OCI-LY3 (cell line): ENCODE results near the gene ACAA1.
"Not testable (repeated sequence)": the region's sequence is repeated elsewhere in the genome, so short reads cannot be mapped to it uniquely, and the experiment has no call there.

Experiments used
- H2AFZ ChIP-seq: fragments of 200-600, 300-600 bp; shearing (Covaris generic); 2 replicates; pipeline ENCODE4 v1.6.0; 2014; ENCODE audit warnings: antibody characterized with exemption, low read depth, low read length
- H3K27ac ChIP-seq: fragments of 200-600, 300-600 bp; sonication (generic); 2 replicates; pipeline ENCODE4 v1.5.1; 2014; ENCODE audit warnings: mild to moderate bottlenecking, low read length, moderate library complexity, mixed read lengths
- H3K27me3 ChIP-seq: fragments of 200-600, 300-600 bp; sonication (generic); 2 replicates; pipeline ENCODE4 v1.6.1; 2014; ENCODE audit warnings: low read depth, low read length, mixed read lengths
- H3K36me3 ChIP-seq: fragments of 200-600, 300-600 bp; sonication (generic); replicated peaks from 2 replicates; pipeline ENCODE3; 2014; ENCODE audit warnings: low read depth, low read length, mixed read lengths
- H3K4me1 ChIP-seq: fragments of 300-600, 200-600 bp; sonication (generic); 2 replicates; pipeline ENCODE4 v1.6.1; 2014; ENCODE audit warnings: low read length, mixed read lengths
- H3K4me2 ChIP-seq: fragments of 200-600, 300-600 bp; sonication (generic); 2 replicates; pipeline ENCODE4 v1.6.1; 2014; ENCODE audit warnings: low read length, mixed read lengths
- H3K4me3 ChIP-seq: fragments of 300-600, 200-600 bp; sonication (generic); 2 replicates; pipeline ENCODE4 v1.5.1; 2014; ENCODE audit warnings: antibody characterized with exemption, mild to moderate bottlenecking, low read length, moderate library complexity
- H3K79me2 ChIP-seq: fragments of 300-600, 200-600 bp; shearing (Covaris generic); 2 replicates; pipeline ENCODE4 v1.6.1; 2014; ENCODE audit warnings: mild to moderate bottlenecking, low read length, mixed read lengths
- H3K9ac ChIP-seq: fragments of 300-600, 200-600 bp; shearing (Covaris generic); 2 replicates; pipeline ENCODE4 v1.6.0; 2014; ENCODE audit warnings: mild to moderate bottlenecking, low read length, moderate library complexity
- H3K9me3 ChIP-seq: fragments of 200-600, 300-600 bp; shearing (Covaris generic); 2 replicates; pipeline ENCODE4 v1.6.1; 2014; ENCODE audit warnings: low read length, mixed read lengths; ENCODE audit not compliant: insufficient read depth
- H4K20me1 ChIP-seq: fragments of 200-600, 300-600 bp; sonication (generic); 2 replicates; pipeline ENCODE4 v1.6.1; 2016; ENCODE audit warnings: low read length, mixed read lengths; ENCODE audit not compliant: insufficient read depth
- EZH2phosphoT487 ChIP-seq: fragments of 200-600 bp; shearing (Covaris generic); IDR thresholded peaks from 2 replicates; pipeline ENCODE4 v1.6.1; 2018; ENCODE audit warnings: antibody characterized with exemption, mixed run types, low read depth
- TF ChIP-seq, protein P1 (sequence below): fragments of 200-600, 300-600 bp; sonication (generic); IDR thresholded peaks from 2 replicates; pipeline ENCODE4 v1.5.1; 2014; ENCODE audit warnings: antibody characterized with exemption, low read length, low read depth

The ACAA1 gene

DNA sequence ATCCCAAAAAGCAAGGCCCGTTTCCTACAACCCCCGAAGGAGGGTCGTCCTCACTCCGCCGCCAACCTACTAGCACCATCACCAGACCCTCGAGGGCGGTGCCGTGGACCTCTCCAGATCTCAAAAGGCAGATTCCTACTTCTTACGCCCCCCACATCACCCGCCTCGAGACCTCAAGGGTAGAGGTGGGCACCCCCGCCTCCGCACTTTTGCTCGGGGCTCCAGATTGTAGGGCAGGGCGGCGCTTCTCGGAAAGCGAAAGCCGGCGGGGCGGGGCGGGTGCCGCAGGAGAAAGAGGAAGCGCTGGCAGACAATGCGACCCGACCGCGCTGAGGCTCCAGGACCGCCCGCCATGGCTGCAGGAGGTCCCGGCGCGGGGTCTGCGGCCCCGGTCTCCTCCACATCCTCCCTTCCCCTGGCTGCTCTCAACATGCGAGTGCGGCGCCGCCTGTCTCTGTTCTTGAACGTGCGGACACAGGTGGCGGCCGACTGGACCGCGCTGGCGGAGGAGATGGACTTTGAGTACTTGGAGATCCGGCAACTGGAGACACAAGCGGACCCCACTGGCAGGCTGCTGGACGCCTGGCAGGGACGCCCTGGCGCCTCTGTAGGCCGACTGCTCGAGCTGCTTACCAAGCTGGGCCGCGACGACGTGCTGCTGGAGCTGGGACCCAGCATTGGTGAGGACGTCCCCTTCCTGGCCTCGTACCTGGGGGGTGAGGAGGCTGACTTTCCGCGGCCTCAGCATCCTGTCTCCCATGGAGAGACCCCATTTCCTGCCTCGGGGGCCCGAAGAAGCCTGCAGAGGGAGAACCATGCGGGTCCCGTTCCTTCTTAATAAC lies 1.6 kb upstream of the ACAA1 start, which contains the start of gene MYD88:
Gene MYD88 (plus strand): TSS at position 313 of the 842 bp plus-strand sequence. CDS start 40 bp downstream, at position 353.
- no peaks in the 10 kb centered on the region for H3K9me3 ChIP-seq
- H4K20me1 ChIP-seq = peaks cover 8% of the 10 kb centered on the region; the same call in 1 of the 2 replicates
- TF ChIP-seq, protein P1, sequence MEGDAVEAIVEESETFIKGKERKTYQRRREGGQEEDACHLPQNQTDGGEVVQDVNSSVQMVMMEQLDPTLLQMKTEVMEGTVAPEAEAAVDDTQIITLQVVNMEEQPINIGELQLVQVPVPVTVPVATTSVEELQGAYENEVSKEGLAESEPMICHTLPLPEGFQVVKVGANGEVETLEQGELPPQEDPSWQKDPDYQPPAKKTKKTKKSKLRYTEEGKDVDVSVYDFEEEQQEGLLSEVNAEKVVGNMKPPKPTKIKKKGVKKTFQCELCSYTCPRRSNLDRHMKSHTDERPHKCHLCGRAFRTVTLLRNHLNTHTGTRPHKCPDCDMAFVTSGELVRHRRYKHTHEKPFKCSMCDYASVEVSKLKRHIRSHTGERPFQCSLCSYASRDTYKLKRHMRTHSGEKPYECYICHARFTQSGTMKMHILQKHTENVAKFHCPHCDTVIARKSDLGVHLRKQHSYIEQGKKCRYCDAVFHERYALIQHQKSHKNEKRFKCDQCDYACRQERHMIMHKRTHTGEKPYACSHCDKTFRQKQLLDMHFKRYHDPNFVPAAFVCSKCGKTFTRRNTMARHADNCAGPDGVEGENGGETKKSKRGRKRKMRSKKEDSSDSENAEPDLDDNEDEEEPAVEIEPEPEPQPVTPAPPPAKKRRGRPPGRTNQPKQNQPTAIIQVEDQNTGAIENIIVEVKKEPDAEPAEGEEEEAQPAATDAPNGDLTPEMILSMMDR = no peak
- TF ChIP-seq EZH2phosphoT487 = no peak
- peaks cover 38% of the 10 kb centered on the region for H3K36me3 ChIP-seq
- H3K79me2 ChIP-seq = peaks cover 54% of the 10 kb centered on the region
- H3K4me2 ChIP-seq = peak within 1 kb of the TSS; percentile 91
- H3K4me1 ChIP-seq = peaks cover 31% of the 10 kb centered on the region
- no peaks in the 10 kb centered on the region for H3K27me3 ChIP-seq
- peak within 1 kb of the TSS; percentile 72 for H3K27ac ChIP-seq
- peak within 1 kb of the TSS; percentile 94 for H3K9ac ChIP-seq
- H2AFZ ChIP-seq = peak within 1 kb of the TSS; percentile 75
- H3K4me3 ChIP-seq = peak within 1 kb of the TSS; percentile 87

DNA sequence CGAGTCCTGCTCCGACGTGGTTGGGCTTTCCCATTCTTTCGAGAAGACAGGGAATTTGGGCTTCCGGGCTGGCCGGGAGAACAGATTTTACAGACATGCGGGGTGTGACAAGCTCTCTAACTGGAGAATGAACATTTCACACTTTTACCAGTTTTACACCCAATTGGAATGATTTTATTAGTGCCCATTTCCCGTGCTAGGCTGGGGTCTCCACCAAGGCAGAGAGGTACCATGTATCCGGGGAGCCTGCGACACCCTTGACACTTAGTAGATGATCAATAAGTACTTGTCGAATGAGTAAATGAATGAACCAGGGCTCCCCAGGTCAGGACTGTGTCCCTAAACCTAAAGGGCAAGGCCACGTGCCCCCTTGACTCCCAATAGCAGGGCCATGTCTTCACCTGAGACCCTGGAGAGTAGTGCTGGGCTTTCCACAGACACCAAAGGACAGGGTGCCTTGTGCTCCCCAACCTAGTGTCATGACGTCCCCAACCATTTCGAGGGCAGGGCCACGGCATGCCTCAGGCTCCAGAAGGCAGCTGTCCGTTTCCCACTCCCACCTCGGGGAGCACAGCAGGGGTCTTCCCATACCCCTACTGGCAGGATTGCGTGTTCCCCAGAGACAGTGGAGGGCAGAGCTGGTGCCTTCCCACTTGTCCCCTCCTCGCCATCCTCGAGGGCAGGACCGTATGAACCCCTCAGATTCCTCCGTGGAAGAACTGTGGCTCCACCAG lies 855 bp upstream of the ACAA1 start:
- H3K9ac ChIP-seq = peak overlapping the region; percentile 94
- peak overlapping the region; percentile 72 for H3K27ac ChIP-seq
- peak overlapping the region; percentile 91 for H3K4me2 ChIP-seq
- peaks cover 8% of the 10 kb centered on the region; the same call in 1 of the 2 replicates for H4K20me1 ChIP-seq
- H3K9me3 ChIP-seq = no peaks in the 10 kb centered on the region
- H3K27me3 ChIP-seq = no peaks in the 10 kb centered on the region
- peak overlapping the region; percentile 87 for H3K4me3 ChIP-seq
- H3K4me1 ChIP-seq = peaks cover 25% of the 10 kb centered on the region
- peak overlapping the region; percentile 34; the same call in 1 of the 2 replicates for H2AFZ ChIP-seq
- H3K36me3 ChIP-seq = peaks cover 43% of the 10 kb centered on the region
- no peak for TF ChIP-seq EZH2phosphoT487
- TF ChIP-seq, protein P1 = no peak
- H3K79me2 ChIP-seq = peaks cover 54% of the 10 kb centered on the region

DNA sequence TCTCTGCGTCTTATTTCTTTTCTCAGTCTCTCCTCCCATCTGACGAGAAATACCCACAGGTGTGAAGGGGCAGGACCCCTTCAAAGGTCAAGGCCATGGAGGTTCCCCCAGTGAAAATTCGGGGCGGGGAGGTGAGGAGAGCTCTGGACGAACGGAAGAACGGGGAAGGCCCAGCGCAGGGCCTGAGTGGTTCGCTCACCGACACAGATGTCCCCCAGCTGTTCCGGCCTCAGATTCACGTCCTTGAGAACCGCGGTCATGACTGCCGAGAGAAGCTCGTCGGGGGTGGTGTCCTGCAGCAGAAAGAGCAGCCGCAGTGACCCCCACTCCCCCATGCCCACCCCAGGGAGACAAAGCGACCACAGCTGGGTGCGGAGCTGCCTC lies 542 bp downstream of the ACAA1 start:
- H3K36me3 ChIP-seq = peaks cover 35% of the 10 kb centered on the region
- H3K4me2 ChIP-seq = peak overlapping the region; percentile 87
- H3K27me3 ChIP-seq = no peaks in the 10 kb centered on the region
- TF ChIP-seq EZH2phosphoT487 = no peak
- TF ChIP-seq, protein P1 = no peak
- H4K20me1 ChIP-seq = peaks cover 16% of the 10 kb centered on the region
- H3K4me1 ChIP-seq = peaks cover 34% of the 10 kb centered on the region
- peaks cover 54% of the 10 kb centered on the region for H3K79me2 ChIP-seq
- no peak overlapping the region for H2AFZ ChIP-seq
- peak overlapping the region; percentile 82 for H3K4me3 ChIP-seq
- H3K27ac ChIP-seq = peak overlapping the region; percentile 37
- H3K9me3 ChIP-seq = no peaks in the 10 kb centered on the region
- peak overlapping the region; percentile 86 for H3K9ac ChIP-seq

DNA sequence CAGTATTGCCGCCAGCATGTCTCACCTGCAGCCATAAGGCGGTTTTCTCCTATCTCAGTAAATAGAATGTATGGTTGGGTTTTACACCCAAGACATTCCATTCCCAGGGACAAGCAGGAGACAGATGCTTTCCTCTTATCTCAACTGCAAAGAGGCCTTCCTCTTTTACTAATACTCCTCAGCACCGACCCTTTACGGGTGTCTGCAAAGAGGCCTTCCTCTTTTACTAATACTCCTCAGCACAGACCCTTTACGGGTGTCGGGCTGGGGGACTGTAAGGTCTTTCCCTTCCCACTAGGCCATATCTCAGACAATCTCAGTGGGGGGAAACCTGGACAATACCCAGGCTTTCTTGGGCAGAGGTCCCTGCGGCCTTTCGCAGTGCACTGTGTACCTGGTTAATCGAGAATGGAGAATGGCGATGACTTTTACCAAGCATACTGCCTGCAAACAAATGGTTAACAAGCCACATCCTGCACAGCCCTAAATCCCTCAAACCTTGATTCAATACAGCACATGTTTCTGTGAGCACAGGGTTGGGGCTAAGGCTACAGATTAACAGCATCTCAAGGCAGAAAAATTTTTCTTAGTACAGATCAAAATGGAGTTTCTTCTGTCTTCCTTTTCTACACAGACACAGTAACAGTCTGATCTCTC lies 1.2 kb downstream of the ACAA1 start:
- Histone ChIP-seq H4K20me1 (peaks cover 22% of the 10 kb centered on the region), H3K36me3 (peaks cover 35% of the 10 kb centered on the region), H3K4me2 (peak overlapping the region; percentile 87), H3K4me3 (peak overlapping the region; percentile 82), H3K79me2 (peaks cover 52% of the 10 kb centered on the region), H3K9ac (peak overlapping the region; percentile 86), H3K27ac (peak overlapping the region; percentile 37), H3K4me1 (peaks cover 40% of the 10 kb centered on the region)
- not testable (repeated sequence) for H2AFZ ChIP-seq, H3K27me3 ChIP-seq, H3K9me3 ChIP-seq

DNA sequence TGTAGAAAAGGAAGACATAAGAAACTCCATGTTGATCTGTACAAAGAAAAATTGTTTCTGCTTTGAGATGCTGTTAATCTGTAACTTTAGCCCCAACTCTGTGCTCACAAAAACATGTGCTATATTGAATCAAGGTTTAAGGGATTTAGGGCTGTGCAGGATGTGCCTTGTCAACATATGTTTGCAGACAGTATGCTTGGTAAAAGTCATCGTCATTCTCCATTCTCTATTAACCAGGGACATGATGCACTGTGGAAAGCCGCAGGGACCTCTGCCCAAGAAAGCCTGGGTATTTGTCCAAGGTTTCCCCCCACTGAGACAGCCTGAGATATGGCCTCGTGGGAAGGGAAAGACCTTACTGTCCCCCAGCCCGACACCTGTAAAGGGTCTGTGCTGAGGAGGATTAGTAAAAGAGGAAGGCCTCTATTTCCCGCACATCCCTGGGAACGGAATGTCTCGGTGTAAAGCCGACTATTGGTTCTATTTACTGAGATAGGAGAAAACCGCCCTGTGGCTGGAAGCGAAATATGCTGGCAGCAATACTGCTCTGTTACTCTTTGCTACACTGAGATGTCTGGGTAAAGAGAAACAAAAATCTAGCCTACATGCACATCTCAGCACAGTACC lies 2.3 kb downstream of the ACAA1 start:
- H3K27me3 ChIP-seq, H2AFZ ChIP-seq, H3K27ac ChIP-seq, H3K4me3 ChIP-seq, H3K9ac ChIP-seq, H3K9me3 ChIP-seq, H3K4me2 ChIP-seq: not testable (repeated sequence)
- peaks cover 40% of the 10 kb centered on the region for H3K4me1 ChIP-seq
- peaks cover 34% of the 10 kb centered on the region for H3K36me3 ChIP-seq
- H4K20me1 ChIP-seq = peaks cover 29% of the 10 kb centered on the region
- peaks cover 47% of the 10 kb centered on the region for H3K79me2 ChIP-seq
